SU-DHL-6 (cell line): ENCODE data around the gene TMEM30B.

Experiments used
- H2AFZ ChIP-seq: fragments of 200-600 bp; sonication (generic); 2 replicates; pipeline ENCODE4 v1.6.1; 2014; ENCODE audit warnings: low read depth, mild to moderate bottlenecking, moderate library complexity, mixed read lengths, antibody characterized with exemption, low read length; ENCODE audit not compliant: severe bottlenecking
- H3F3A ChIP-seq: fragments of 200-600 bp; shearing (Covaris generic); 2 replicates; pipeline ENCODE4 v1.6.0; 2016; ENCODE audit warnings: antibody characterized with exemption, mild to moderate bottlenecking; ENCODE audit not compliant: insufficient read depth
- H3K27ac ChIP-seq: fragments of 200-600 bp; sonication (generic); 2 replicates; pipeline ENCODE4 v1.5.1; 2016; ENCODE audit warnings: low read depth, mild to moderate bottlenecking, low read length, moderate library complexity, mixed read lengths
- H3K27me3 ChIP-seq: fragments of 200-600 bp; sonication (generic), shearing (Covaris generic); 2 replicates; pipeline ENCODE4 v1.6.0; 2014; ENCODE audit warnings: mild to moderate bottlenecking, low read length
- H3K36me3 ChIP-seq: fragments of 200-600 bp; sonication (generic); 2 replicates; pipeline ENCODE4 v1.6.1; 2014; ENCODE audit warnings: mild to moderate bottlenecking, low read length, mixed read lengths
- H3K4me2 ChIP-seq: fragments of 300-600, 200-600 bp; shearing (Covaris generic), sonication (generic); 2 replicates; pipeline ENCODE4 v1.6.0; 2014; ENCODE audit warnings: low read length, low read depth, mild to moderate bottlenecking; ENCODE audit not compliant: poor library complexity, severe bottlenecking
- H3K4me3 ChIP-seq: fragments of 200-600 bp; sonication (generic); 2 replicates; pipeline ENCODE4 v1.5.1; 2014; ENCODE audit warnings: antibody characterized with exemption, low read length, mild to moderate bottlenecking, mixed read lengths; ENCODE audit not compliant: insufficient read depth, poor library complexity, severe bottlenecking
- H3K79me2 ChIP-seq: fragments of 200-600 bp; sonication (generic); 2 replicates; pipeline ENCODE4 v1.6.1; 2014; ENCODE audit warnings: mild to moderate bottlenecking, low read length, moderate library complexity; ENCODE audit not compliant: insufficient read depth
- H3K9ac ChIP-seq: fragments of 200-600 bp; sonication (generic); 2 replicates; pipeline ENCODE4 v1.7.0; 2014; ENCODE audit warnings: mild to moderate bottlenecking, low read length
- H3K9me2 ChIP-seq: fragments of 200-600 bp; sonication (generic); replicated peaks from 2 replicates; pipeline ENCODE4 v1.6.1; 2014; ENCODE audit warnings: low read length; ENCODE audit not compliant: insufficient read depth
- H3K9me3 ChIP-seq: fragments of 200-600 bp; sonication (generic); 2 replicates; pipeline ENCODE4 v1.6.1; 2014; ENCODE audit warnings: low read length, mixed read lengths; ENCODE audit not compliant: insufficient read depth
- H4K20me1 ChIP-seq: fragments of 200-600 bp; sonication (generic); 2 replicates; pipeline ENCODE4 v1.6.1; 2014; ENCODE audit warnings: low read depth, mild to moderate bottlenecking, antibody characterized with exemption, low read length, moderate library complexity, mixed read lengths
- EZH2phosphoT487 ChIP-seq: fragments of 200-600 bp; sonication (generic), shearing (Covaris generic); conservative IDR thresholded peaks from 2 replicates; pipeline ENCODE4 v1.6.1; 2018; ENCODE audit warnings: mild to moderate bottlenecking, antibody characterized with exemption, low read length, moderate library complexity, mixed read lengths
- TF ChIP-seq, protein P1 (sequence below): fragments of 200-600 bp; sonication (generic); IDR thresholded peaks from one replicate; pipeline ENCODE4 v1.5.1; 2017; ENCODE audit warnings: antibody characterized with exemption, mild to moderate bottlenecking, low read length, moderate library complexity; ENCODE audit not compliant: insufficient read depth, poor library complexity, severe bottlenecking

The TMEM30B gene

DNA sequence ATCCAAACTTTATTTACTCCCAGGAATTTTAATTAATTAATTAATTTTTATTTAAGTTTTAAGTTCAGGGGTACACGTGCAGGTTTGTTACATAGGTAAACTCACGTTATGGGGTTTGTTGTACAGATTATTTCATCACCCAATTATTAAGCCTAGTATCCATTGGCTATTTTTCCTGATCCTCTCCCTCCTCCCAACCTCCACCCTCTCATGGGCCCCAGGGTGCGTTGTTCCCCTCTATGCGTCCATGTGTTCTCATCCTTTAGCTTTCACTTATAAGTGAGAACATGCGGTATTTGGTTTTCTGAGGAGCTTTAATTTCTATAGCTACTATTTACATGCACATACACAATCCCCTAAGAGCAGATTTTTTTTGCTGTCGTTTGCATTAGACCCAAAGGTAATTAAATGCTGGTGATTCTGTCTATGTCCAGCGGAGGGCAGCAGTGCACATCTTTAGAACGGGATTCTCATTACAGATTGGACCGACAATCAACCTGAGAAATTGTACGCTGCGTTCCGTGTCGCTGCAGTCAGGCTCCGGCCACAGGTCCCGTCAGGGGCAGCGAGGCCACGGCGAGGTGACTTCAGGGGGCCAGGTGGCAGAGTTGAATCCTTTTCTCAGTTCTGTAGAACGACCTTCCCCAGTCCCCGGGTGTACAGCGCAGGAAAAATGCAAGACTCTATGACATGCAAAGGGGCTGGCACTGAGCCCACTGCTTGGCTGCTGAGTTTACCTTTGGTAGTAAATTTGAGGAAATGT is 11.6 kb downstream of the TMEM30B start:
- H3K9me3 ChIP-seq: no peaks in the 10 kb centered on the region
- no peaks in the 10 kb centered on the region for H4K20me1 ChIP-seq
- H3F3A ChIP-seq: no peaks in the 10 kb centered on the region
- TF ChIP-seq, protein P1, sequence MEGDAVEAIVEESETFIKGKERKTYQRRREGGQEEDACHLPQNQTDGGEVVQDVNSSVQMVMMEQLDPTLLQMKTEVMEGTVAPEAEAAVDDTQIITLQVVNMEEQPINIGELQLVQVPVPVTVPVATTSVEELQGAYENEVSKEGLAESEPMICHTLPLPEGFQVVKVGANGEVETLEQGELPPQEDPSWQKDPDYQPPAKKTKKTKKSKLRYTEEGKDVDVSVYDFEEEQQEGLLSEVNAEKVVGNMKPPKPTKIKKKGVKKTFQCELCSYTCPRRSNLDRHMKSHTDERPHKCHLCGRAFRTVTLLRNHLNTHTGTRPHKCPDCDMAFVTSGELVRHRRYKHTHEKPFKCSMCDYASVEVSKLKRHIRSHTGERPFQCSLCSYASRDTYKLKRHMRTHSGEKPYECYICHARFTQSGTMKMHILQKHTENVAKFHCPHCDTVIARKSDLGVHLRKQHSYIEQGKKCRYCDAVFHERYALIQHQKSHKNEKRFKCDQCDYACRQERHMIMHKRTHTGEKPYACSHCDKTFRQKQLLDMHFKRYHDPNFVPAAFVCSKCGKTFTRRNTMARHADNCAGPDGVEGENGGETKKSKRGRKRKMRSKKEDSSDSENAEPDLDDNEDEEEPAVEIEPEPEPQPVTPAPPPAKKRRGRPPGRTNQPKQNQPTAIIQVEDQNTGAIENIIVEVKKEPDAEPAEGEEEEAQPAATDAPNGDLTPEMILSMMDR: peak; percentile 79
- no peak for TF ChIP-seq EZH2phosphoT487
- no peak overlapping the region for H3K27ac ChIP-seq
- H3K27me3 ChIP-seq: no peaks in the 10 kb centered on the region
- no peak overlapping the region for H3K9ac ChIP-seq
- H3K36me3 ChIP-seq: no peaks in the 10 kb centered on the region
- peak overlapping the region; percentile 48 for H3K4me2 ChIP-seq
- no peaks in the 10 kb centered on the region for H3K79me2 ChIP-seq
- peak overlapping the region; percentile 87 for H2AFZ ChIP-seq
- no peaks in the 10 kb centered on the region for H3K9me2 ChIP-seq
- H3K4me3 ChIP-seq: no peak overlapping the region

DNA sequence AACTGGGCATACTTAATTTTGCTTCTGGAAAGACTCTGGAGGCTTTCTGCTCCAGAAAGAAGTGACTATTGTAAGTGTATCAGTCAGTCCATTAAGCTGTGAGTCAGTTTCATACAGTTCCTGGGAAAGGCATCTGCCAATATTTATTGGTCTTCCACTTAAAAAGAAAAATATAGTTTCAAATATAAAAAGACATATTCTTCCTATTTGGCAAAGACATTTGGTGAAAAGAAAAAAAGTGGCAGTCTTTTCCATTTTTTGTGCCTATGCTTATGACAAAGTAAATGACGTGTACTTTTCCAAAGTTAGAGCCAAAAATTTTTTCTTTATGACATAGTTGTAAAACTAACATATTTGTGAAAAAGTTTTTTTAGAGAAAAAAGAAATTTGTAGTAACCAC is 12.3 kb downstream of the TMEM30B start:
- H3K4me2 ChIP-seq: no peak overlapping the region
- no peaks in the 10 kb centered on the region for H3F3A ChIP-seq
- no peaks in the 10 kb centered on the region for H3K36me3 ChIP-seq
- H4K20me1 ChIP-seq: no peaks in the 10 kb centered on the region
- no peak overlapping the region for H3K9ac ChIP-seq
- no peaks in the 10 kb centered on the region for H3K9me2 ChIP-seq
- H3K4me3 ChIP-seq: no peak overlapping the region
- H2AFZ ChIP-seq: no peak overlapping the region
- no peaks in the 10 kb centered on the region for H3K27me3 ChIP-seq
- TF ChIP-seq, protein P1: no peak
- TF ChIP-seq EZH2phosphoT487: no peak
- no peaks in the 10 kb centered on the region for H3K79me2 ChIP-seq
- no peak overlapping the region for H3K27ac ChIP-seq
- H3K9me3 ChIP-seq: no peaks in the 10 kb centered on the region

DNA sequence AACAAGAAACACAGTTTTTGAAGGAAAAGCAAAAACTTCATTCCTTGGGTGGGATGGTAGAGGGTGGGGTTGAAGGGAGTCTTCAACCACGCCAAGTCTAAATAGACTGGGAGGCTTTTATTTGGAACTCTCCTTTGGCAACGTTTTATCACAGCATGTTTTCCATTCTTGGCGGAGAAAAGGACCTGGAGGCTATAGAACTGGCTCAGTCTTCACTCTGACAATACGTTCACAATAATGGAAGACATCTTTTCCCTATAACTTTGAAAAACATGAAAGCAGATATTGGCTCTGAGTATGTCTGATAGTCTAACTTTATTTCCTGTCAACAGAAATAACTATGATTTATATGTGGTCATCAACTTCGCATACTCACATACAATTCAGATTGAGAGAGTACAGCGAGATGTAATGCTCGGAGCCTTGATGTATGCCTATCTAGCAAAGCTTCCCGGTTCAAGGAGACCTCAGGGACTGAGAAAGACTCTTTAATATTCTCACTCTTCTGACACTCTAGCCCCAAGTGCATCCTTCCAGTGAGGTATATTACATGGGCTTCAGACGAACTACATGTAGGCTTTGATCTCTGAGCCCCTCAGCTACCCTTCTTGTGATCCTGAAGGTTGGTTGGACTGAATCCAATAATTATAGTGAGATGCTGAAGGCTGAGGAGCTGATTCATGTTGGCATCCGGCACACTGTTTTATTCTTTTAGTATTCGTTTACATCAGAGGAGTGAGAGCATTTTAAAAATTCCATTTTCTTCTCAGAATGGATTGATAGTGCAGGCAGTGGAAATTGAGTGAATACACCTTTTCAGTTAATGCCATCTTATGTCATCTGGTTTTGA is 14.0 kb downstream of the TMEM30B start:
- Histone ChIP-seq H3K4me3 (no peak overlapping the region), H3K9ac (no peak overlapping the region), H3K79me2 (no peaks in the 10 kb centered on the region), H3K9me3 (no peaks in the 10 kb centered on the region), H3K36me3 (no peaks in the 10 kb centered on the region), H3K27me3 (no peaks in the 10 kb centered on the region), H3K27ac (no peak overlapping the region), H2AFZ (no peak overlapping the region), H4K20me1 (no peaks in the 10 kb centered on the region), H3F3A (no peaks in the 10 kb centered on the region), H3K4me2 (no peak overlapping the region), H3K9me2 (no peaks in the 10 kb centered on the region)
- no peak for TF ChIP-seq EZH2phosphoT487
- TF ChIP-seq, protein P1: no peak
